Measurements from ENCODE around the gene SMIM32. TPM values are rescaled to one million over a fixed set of nuclear protein-coding genes. Genes with fewer than 3 reads are reported as not detected.

SMIM32 gene
- total RNA-seq, 1 donor from 2014 or later: not detected

DNA sequence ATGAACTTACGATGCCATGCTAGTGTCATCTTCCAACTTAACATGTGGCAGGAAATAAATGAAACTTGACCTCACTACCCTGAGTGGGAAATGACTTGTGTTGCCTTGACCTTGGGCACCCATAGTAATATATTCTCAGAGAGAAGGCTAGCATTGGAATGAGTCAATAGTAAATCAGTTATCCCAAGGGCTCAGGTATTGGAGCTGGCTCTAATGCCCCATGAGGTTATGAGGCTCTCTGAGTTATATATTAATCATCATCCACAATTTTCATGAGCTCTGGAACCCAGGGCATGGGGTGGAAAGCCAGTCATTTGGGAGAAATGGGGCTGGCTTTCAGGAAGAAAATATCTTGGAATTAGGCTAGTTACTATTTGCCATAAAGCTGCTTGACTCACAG, 42.4 kb upstream of the SMIM32 start:
- Mint-ChIP-seq H3K9me3 (no peaks in the 10 kb centered on the region), H3K4me1 (peaks cover 5% of the 10 kb centered on the region), H3K4me3 (no peak overlapping the region), H3K36me3 (ENCODE audit: low read depth) (no peaks in the 10 kb centered on the region), H3K27ac (ENCODE audit: unreplicated experiment) (no peak overlapping the region), H3K27me3 (ENCODE audit: low read depth) (peaks cover 15% of the 10 kb centered on the region)
- no peak for DNase-seq (ENCODE audit: low read depth, low spot score)
- TF ChIP-seq, protein P1, sequence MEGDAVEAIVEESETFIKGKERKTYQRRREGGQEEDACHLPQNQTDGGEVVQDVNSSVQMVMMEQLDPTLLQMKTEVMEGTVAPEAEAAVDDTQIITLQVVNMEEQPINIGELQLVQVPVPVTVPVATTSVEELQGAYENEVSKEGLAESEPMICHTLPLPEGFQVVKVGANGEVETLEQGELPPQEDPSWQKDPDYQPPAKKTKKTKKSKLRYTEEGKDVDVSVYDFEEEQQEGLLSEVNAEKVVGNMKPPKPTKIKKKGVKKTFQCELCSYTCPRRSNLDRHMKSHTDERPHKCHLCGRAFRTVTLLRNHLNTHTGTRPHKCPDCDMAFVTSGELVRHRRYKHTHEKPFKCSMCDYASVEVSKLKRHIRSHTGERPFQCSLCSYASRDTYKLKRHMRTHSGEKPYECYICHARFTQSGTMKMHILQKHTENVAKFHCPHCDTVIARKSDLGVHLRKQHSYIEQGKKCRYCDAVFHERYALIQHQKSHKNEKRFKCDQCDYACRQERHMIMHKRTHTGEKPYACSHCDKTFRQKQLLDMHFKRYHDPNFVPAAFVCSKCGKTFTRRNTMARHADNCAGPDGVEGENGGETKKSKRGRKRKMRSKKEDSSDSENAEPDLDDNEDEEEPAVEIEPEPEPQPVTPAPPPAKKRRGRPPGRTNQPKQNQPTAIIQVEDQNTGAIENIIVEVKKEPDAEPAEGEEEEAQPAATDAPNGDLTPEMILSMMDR (conservative IDR thresholded peaks at IDR 0.05): no peak

DNA sequence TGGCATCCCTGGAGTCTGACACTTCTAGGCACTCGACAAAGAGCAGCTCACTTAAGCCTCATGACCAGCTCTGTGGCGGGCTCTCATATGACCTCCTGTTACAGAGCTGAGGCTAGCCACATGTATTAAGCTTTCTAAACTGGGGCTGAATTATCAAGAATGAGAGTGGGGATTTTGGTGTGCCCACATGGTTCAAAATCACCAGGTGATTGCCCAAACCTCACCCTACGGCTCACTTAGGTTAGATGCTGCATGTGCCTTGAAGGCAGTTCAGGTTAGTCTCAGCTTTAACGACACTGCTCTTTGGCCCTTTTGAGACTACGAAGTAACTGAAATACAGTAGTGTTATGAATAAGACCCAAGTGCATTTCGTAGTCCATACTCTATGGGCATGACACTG, 39.4 kb upstream of the SMIM32 start:
- no peaks in the 10 kb centered on the region for H3K36me3 Mint-ChIP-seq (ENCODE audit: low read depth)
- peaks cover 32% of the 10 kb centered on the region for H3K27me3 Mint-ChIP-seq (ENCODE audit: low read depth)
- H3K4me1 Mint-ChIP-seq: peaks cover 18% of the 10 kb centered on the region
- no peak overlapping the region for H3K4me3 Mint-ChIP-seq
- no peak for DNase-seq (ENCODE audit: low read depth, low spot score)
- no peak overlapping the region for H3K27ac Mint-ChIP-seq (ENCODE audit: unreplicated experiment)
- TF ChIP-seq, protein P1 (conservative IDR thresholded peaks at IDR 0.05): no peak
- H3K9me3 Mint-ChIP-seq: no peaks in the 10 kb centered on the region

DNA sequence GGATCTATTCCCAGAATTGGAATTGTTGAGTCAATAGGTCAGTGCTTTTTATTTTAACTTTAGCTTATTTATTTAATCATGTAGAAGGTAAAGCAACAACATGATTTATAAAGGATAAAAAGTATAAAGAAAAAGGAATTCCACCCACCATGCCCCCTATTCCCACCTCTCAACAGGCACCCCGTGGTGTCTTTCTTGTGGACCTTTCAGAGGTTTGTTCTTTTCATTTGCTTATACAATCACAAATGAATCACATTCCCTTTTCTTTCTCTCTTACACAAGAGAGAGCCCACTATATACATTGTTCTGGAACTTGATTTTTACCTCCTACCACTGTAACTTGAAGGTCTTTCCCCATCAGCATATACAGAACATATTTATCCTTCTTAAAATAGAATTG, 37.2 kb upstream of the SMIM32 start:
- H3K4me1 Mint-ChIP-seq: peaks cover 18% of the 10 kb centered on the region
- no peak overlapping the region for H3K27ac Mint-ChIP-seq (ENCODE audit: unreplicated experiment)
- DNase-seq (ENCODE audit: low read depth, low spot score): no peak
- peaks cover 42% of the 10 kb centered on the region for H3K27me3 Mint-ChIP-seq (ENCODE audit: low read depth)
- no peaks in the 10 kb centered on the region for H3K36me3 Mint-ChIP-seq (ENCODE audit: low read depth)
- H3K4me3 Mint-ChIP-seq: no peak overlapping the region
- TF ChIP-seq, protein P1 (conservative IDR thresholded peaks at IDR 0.05): no peak
- no peaks in the 10 kb centered on the region for H3K9me3 Mint-ChIP-seq

DNA sequence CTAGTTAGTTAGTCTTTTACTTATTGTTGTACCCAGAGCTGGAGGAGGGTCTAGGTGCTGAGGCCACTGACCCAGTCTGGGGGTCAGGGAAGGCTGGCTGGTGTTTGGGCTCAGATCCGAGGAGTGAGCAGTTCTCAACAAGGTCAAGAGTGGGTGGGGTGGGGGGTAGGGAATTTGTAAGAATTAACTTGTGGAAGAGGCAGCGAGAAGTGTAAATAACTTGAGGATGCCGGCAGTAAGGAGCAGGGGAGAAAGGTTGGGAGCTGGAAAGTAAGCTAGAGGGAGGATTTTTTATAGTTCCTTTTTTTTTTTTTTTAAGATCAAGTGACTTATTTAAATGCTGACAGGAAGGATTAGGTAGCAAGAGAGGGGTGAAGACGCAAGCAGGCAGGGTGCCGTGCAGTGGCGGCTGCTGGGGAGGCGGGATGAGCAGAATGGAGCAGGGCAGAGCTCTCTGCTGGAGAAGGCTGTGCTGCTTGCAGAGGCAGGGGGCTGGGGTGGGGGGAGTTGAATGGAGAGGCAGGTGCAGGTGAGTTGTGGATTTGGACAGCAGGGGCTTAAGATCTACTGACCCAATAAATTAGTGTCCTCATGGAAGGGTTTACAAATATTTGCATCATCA, 35.3 kb upstream of the SMIM32 start:
- H3K36me3 Mint-ChIP-seq (ENCODE audit: low read depth): no peaks in the 10 kb centered on the region
- H3K4me3 Mint-ChIP-seq: no peak overlapping the region
- H3K27ac Mint-ChIP-seq (ENCODE audit: unreplicated experiment): no peak overlapping the region
- peaks cover 18% of the 10 kb centered on the region for H3K4me1 Mint-ChIP-seq
- TF ChIP-seq, protein P1 (conservative IDR thresholded peaks at IDR 0.05): no peak
- no peak for DNase-seq (ENCODE audit: low read depth, low spot score)
- H3K9me3 Mint-ChIP-seq: no peaks in the 10 kb centered on the region
- peaks cover 49% of the 10 kb centered on the region for H3K27me3 Mint-ChIP-seq (ENCODE audit: low read depth)

DNA sequence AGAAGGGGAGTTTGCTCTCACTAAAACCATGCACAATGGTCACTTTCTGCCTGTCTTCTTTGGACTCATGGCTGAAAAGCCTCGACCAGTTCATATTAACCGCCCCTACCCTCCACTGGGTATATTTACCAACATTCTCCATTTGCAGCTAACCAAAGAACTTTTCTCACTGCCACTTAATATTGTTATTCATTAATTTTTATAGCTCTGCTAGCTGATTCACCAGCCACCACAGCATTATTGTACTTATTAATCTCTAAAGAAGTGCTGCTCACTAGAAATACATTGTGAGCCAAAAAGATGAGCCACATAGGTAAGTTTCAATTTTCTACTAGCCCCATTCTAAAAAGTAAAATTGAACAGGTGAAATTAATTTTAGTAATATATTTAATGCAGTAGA, 33.4 kb upstream of the SMIM32 start:
- H3K4me3 Mint-ChIP-seq: no peak overlapping the region
- H3K27ac Mint-ChIP-seq (ENCODE audit: unreplicated experiment): no peak overlapping the region

More for the DNA sequence above, 33.4 kb upstream of the SMIM32 start:
- TF ChIP-seq, protein P1 (conservative IDR thresholded peaks at IDR 0.05): no peak
- Mint-ChIP-seq H3K4me1 (peaks cover 18% of the 10 kb centered on the region), H3K36me3 (ENCODE audit: low read depth) (peaks cover under 1% of the 10 kb centered on the region), H3K27me3 (ENCODE audit: low read depth) (peaks cover 49% of the 10 kb centered on the region), H3K9me3 (peaks cover under 1% of the 10 kb centered on the region)
- no peak for DNase-seq (ENCODE audit: low read depth, low spot score)
